Skin of body (tissue), 2 donors: ENCODE results near the gene GPR37L1. TPM values are rescaled to one million over a fixed set of nuclear protein-coding genes. Genes with fewer than 3 reads are reported as not detected.

Experiments used
- DNase-seq: peaks from one replicate; lab custom pipeline; 2025; lab: John Stamatoyannopoulos, UW
- total RNA-seq: library from RNA; depleted of rRNA; stranded (reverse); fragments of >200 nt; gene quantifications from one replicate; pipeline ENCODE4 v1.2.3, GENCODE V29; 2014

GPR37L1 gene, protein sequence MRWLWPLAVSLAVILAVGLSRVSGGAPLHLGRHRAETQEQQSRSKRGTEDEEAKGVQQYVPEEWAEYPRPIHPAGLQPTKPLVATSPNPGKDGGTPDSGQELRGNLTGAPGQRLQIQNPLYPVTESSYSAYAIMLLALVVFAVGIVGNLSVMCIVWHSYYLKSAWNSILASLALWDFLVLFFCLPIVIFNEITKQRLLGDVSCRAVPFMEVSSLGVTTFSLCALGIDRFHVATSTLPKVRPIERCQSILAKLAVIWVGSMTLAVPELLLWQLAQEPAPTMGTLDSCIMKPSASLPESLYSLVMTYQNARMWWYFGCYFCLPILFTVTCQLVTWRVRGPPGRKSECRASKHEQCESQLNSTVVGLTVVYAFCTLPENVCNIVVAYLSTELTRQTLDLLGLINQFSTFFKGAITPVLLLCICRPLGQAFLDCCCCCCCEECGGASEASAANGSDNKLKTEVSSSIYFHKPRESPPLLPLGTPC
- not detected for total RNA-seq

DNA sequence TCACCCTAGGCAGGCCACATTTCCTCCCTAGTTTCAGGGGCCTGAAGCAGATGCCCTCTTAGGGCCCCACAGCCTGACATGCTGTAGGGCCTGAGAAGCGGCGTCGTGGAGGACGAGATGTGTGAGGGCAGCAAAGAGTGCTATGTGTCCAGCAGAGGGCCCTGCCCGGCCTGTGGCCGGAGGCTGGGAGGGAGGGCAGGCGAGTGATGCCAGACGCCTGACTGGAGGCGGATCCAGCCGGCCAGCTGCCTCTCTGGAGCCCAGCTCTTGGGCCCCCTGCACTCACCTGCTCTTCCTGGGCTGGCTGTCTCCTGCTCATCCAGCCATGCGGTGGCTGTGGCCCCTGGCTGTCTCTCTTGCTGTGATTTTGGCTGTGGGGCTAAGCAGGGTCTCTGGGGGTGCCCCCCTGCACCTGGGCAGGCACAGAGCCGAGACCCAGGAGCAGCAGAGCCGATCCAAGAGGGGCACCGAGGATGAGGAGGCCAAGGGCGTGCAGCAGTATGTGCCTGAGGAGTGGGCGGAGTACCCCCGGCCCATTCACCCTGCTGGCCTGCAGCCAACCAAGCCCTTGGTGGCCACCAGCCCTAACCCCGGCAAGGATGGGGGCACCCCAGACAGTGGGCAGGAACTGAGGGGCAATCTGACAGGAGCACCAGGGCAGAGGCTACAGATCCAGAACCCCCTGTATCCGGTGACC is at the start of gene GPR37L1:
TSS of gene GPR37L1 (plus strand) at position 279 of the 697 bp plus-strand sequence. CDS start at position 326, 47 bp downstream.
- DNase-seq: no peak

DNA sequence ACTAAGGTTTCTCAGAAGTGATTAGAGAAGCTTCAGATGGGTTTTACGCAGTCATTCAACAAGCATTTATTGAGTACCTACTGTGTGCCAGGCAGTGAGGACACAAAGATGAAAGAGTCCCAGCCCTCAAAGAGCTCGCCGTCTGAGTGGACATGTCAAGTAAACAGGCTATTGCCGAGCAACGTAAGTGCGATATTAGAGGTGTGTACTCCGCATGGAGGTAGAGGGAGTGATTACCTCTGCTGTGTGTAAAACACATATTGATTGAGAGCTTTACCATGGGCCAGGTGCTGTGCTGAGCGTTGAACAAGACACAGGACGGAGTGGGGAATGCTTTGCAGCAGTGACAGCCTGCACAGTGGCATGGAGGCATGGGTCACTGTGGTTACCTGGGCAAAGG is 49.5 kb upstream of the GPR37L1 start:
- no peak for DNase-seq

DNA sequence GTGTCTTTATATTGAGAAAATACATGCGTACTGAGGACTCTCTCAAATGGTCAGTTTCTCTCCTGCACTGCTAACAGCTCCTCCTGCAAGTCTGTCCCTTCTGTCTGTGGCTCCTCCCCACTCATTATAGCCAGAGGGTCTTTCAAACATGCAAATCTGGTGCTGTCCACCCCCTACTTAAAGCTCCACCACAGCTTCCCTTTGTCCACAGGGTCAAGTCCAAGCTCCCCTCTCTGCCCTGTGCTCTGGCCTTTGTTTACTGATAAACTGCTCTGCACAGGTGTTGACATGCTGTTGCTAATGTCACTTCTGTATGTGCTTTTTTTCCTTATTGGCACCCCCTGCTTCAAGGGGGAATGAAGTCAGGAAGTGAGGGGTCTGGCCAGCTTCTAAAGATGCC is 47.7 kb upstream of the GPR37L1 start:
- DNase-seq: no peak

DNA sequence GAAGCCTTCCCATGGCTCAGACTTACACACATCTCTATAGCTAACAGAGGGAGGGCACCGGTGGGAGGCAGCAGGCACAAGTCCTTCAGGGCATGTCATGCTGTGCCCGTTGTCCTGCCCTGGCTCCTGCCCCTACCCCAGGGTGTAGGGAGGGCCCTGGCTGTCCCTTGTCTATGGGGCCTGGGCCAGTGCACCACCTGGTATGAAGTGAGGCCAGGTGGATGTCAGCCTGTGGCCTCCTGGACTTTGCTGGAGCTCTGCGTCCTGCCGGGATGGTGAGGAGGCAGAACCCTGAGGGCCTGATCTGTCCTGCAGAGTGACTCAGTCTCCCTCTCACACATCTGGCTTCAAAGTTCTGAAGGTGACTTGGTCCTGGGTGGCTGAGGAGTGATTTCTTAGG is 47.3 kb upstream of the GPR37L1 start:
- DNase-seq: no peak

- no peak for DNase-seq
Measured at GRCh38 chr1:202076050-202076511, 46.6 kb upstream of the GPR37L1 start.

GRCh38 chr1:202078241-202078640 is 44.5 kb upstream of the GPR37L1 start:
- no peak for DNase-seq

GRCh38 chr1:202081992-202082391 is 40.7 kb upstream of the GPR37L1 start:
- DNase-seq: no peak

- no peak for DNase-seq
Measured at GRCh38 chr1:202084791-202085681, 37.7 kb upstream of the GPR37L1 start.

DNA sequence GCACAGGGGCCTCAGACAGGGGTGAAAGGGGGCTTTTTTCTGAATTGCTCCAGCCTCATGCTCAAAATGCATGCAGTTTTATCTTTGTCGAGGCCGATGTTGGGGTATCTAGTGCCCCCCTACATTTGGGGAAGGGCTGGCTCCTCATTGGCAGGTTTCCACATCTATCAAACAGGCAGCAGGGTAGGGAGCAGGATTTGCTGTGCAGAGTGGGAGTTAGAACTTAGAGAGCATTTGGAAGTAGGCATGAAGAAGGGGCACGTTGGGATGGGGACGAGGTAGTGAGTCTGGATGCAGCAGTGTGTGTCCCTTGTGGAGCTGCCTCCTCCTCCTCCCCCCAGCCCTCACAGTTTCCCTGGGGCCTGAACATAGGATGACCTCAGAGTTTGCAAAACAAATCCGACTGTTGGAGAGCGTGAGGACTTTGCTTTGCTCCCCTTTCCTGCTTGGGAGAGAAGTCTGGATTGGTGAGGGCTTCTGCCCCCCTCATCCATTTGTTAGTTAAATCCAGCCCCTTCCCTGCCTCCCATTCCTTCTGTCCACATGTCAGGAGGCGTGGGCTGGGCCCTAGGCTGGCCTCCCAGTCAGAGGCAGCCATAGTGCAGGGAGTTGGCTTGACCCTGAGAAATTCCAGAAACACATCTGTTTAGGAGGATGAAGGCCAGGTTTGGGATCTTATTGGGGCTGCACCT is 36.9 kb upstream of the GPR37L1 start:
- DNase-seq: peak; percentile 5

DNA sequence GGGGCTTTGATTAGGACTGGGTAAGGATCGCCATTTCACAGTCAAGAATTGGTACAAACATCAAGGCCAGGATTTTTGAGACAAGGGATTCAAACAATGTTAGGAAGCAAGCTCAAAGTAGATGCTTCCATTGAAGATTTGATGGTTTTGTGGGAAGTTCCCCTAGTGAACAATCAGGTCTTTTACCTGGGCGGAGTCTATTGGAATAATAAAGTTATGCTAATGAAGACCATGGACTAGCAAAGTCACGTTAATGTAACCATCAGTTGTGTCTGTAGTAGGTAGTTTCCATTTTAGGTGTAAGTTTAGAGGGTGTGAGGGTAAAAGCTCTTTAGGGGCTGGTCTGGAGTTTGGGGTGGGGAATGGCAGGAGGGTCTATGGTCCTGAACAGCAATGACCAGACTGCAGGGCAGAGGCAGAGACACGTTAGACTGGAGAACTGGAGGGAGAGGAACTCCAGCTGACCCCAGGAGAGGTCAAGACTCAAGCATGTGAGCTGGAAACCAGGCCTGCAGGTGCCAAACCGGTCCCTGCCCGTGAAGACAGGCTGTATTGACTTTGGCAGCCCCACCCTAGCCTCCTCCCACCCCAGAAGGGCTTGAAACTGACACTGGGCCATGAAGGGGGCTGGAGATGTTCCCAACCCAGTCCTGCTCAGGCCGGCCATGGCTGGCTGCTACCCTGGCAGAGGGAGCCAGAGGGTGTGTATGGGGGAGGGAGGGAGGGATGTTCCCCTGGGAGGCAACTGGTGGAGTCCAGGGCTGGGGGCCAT is 36.0 kb upstream of the GPR37L1 start:
- DNase-seq: no peak

GRCh38 chr1:202088206-202088605 is 34.5 kb upstream of the GPR37L1 start:
- DNase-seq: no peak

- DNase-seq: no peak
Measured at GRCh38 chr1:202090994-202091393, 31.7 kb upstream of the GPR37L1 start.

DNA sequence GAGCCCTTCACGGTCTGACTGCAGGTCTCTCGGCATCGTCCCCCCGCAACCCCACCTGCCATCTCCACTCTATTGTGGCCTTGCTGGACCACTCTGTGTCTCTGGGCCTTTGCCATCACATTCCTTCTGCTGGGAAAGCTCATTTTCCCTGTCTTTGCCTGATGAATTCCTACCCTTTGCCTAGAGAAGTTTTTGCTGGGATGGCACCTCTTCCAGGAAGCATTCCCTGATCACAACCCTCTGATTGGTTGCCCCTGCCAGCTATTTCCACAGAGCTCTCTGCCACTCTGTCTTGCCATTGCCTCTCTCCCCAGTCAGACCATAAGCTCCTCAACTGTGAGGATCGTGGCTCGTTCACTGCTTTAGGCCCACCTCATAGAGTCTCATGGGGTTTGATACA is 28.9 kb upstream of the GPR37L1 start:
- DNase-seq: no peak

GRCh38 chr1:202101184-202101583 is 21.5 kb upstream of the GPR37L1 start:
- DNase-seq: no peak

DNA sequence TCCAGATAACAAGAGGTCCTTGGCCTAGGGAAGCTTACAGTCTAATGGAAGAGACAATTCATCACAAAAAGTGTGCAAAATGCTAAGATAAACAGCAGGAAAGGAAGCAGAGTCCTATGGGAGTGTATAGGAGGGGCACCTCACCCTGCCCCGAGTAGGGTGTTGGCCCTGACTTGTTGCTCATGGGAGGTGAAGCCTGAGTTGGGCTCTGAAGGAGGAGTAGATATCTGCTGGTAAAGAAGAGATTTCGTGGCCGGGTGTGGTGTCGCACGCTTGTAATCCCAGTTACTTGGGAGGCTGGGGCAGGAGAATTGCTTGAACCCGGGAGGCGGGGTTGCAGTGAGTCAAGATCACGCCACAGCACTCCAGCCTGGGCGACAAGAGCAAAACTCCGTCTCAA is 18.6 kb upstream of the GPR37L1 start:
- no peak for DNase-seq

DNA sequence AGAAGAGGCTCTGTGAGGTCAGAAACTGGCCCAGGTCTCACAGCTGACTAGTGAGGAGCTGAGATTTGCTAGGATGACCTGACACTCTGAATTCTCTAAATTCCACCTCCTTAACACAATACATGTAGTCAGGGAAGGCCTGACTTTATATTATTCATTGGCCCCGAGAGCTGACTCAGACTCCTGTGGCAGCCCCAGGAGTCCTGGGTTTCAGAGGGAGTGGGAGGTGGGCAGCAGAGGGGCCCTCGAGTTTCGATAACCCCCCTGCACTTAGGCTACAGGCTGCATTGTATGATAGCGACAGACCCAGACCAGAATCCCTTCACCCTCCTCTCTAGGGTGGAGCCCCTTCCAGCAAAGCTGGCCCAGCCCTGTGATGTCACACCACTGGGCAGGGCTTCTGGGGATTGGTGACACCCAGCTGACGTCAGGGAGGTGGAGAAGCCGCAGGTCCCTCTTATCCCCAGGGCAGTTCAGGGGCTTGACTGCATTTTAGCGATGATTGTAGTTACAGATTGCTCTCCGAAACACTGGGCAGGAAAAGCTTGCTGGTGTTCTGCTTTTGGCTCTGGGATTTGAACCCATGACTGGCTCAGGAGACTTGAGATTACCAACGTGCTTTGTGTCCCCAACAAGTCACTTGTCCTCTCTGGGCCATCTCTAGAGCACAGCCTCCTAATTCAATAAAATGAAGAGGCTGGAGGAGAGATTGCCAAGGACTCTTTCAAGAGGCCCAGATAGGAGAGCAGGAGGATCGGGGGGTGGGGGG is 17.0 kb upstream of the GPR37L1 start:
- no peak for DNase-seq

DNA sequence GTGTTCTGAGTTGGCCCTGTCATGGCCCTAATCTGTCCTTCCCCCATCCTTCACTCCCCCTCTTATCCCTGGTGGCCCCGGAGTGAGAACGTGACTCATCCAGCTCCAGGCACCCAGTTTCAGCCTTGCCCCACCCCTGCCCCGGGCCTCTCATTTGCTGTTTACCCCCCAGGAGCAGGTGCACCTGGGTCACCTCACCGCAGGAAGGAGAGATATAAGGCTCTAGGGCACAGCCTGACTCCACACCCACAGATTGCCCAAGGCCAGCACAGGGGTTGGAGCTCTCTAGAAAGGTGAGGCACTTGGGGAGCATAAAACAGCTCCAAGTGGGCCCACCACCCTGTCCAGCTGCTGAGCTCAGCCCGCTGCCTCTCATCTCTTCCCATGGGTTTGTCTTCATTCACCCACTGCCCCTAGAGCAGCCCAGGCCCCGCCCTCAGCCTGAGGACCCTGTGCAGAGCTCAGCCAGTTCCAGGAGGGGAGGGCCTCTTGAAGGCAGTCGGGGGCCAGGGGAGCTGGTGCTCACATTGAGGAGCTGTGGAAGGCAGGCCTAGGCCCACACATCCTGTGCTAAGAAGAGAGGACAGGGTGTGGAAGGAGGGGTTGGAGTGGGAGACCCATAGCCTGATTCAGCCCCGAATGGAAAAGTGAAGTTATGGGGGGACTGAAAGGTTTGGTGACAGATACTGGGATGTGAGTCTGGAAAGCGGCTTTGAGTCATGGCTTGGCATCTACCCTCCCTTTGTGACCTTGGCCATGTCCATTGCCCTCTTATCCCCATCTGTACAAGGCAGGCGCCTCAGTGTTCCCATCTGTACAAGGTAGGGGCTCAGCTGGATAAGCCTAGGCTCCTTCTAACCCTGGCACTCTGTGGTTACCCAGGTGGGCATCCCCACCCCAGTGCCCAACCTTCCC is 16.1 kb upstream of the GPR37L1 start:
- no peak for DNase-seq

DNA sequence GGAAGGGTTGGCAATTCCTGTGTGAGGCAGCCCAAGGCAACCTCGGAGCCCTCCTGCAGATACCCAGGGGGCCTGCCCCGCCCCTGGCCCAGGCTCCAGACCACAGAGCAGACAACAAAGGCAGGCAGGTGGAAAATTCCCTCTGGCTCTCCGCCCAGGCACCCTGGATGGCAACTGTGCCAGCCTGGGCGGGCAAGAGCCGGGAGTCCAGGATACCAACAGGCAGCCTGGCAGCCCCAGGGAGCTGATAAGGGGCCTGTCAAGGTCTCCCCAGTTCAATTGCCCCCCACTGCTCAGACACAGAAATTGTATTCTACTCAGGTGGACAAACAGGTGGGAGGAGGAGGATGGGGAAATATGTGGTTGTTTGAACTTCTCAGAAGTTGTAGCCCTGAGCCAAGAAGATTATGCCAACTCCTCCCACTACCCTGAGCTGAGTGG is 15.4 kb upstream of the GPR37L1 start:
- no peak for DNase-seq
